Endothelial cell of umbilical vein (primary cell): ENCODE measurements around the gene VRTN. TPM values are rescaled to one million over a fixed set of nuclear protein-coding genes. Genes with fewer than 3 reads are reported as not detected.

ENCODE experiments used
- BruUV-seq: library from RNA; stranded (reverse); fragments of 400-500 nt; replicated peaks from 2 replicates; lab custom pipeline; 2021; lab: Mats Ljungman, UMichigan
- CTCF ChIA-PET: fragments of 300-600, 350-600 bp; sonication (Branson Sonifier 250); formaldehyde crosslinking; loops from one replicate; lab custom pipeline; 2021; ENCODE audit warnings: antibody characterized with exemption, inconsistent platforms; lab: Charles Lee
- POLR2A ChIA-PET: fragments of 300-600, 350-600 bp; sonication (Branson Sonifier 250); formaldehyde crosslinking; loops from one replicate; lab custom pipeline; 2021; ENCODE audit warnings: antibody characterized with exemption, inconsistent platforms; lab: Charles Lee
- DNase-seq: peaks from one replicate; pipeline ENCODE4 v3.0.0-alpha.2; 2011; ENCODE audit warnings: low read depth, low spot score
- FAIRE-seq: peaks from 2 replicates; lab custom pipeline; 2011; peaks lifted over from hg19 to GRCh38; lab: Jason Lieb, UNC
- H2AFZ ChIP-seq: 2 replicates; pipeline ENCODE4 v1.6.0; 2012; ENCODE audit warnings: low read depth, low read length, control low read depth, inconsistent platforms
- H3K27ac ChIP-seq: 2 replicates; pipeline ENCODE4 v1.5.1; 2011; ENCODE audit warnings: low read depth, mild to moderate bottlenecking, control low read depth, low read length, moderate library complexity; ENCODE audit not compliant: insufficient read depth
- H3K27me3 ChIP-seq, 2 experiments: 2 replicates each; pipeline versions ENCODE4 v1.6.0 to v1.6.1; 2011; ENCODE audit warnings: low read length in 2 of 2, mixed read lengths in 1 of 2; ENCODE audit not compliant: control insufficient read depth in 2 of 2, insufficient read depth in 2 of 2
- H3K36me3 ChIP-seq, 2 experiments: 2 replicates in 1 of 2; 3 replicates in 1 of 2; pipeline ENCODE4 v1.5.1; 2011; ENCODE audit warnings: low read length in 2 of 2, mild to moderate bottlenecking in 1 of 2, moderate library complexity in 1 of 2; ENCODE audit not compliant: control insufficient read depth in 2 of 2, insufficient read depth in 2 of 2; ENCODE audit errors: extremely low read depth in 1 of 2
- H3K4me1 ChIP-seq: 3 replicates; pipeline ENCODE4 v1.5.1; 2011; ENCODE audit warnings: mild to moderate bottlenecking, low read length; ENCODE audit not compliant: control insufficient read depth, insufficient read depth; ENCODE audit errors: extremely low read depth
- H3K4me2 ChIP-seq: 2 replicates; pipeline ENCODE4 v1.6.1; 2011; ENCODE audit warnings: low read length, control low read depth, mixed read lengths; ENCODE audit not compliant: insufficient read depth
- H3K4me3 ChIP-seq, 3 experiments: fragments of 200-600 bp in 1 of 3; sonication (generic), shearing (Covaris generic) in 1 of 3; replicated peaks in 1 of 3; 2 replicates each; pipeline ENCODE4 v1.5.1; 2011 to 2016; ENCODE audit warnings: control low read depth in 3 of 3, low read length in 3 of 3, mild to moderate bottlenecking in 2 of 3, inconsistent platforms in 1 of 3, low read depth in 1 of 3, moderate library complexity in 1 of 3; ENCODE audit not compliant: insufficient read depth in 1 of 3
- H3K79me2 ChIP-seq: 2 replicates; pipeline ENCODE4 v1.6.0; 2012; ENCODE audit warnings: low read length, inconsistent platforms; ENCODE audit not compliant: control insufficient read depth, insufficient read depth
- H3K9ac ChIP-seq: replicated peaks from 2 replicates; pipeline ENCODE3; 2011; ENCODE audit warnings: low read length, control low read depth; ENCODE audit not compliant: insufficient read depth; ENCODE audit errors: extremely low read depth
- H3K9me1 ChIP-seq: replicated peaks from 3 replicates; pipeline ENCODE4 v1.6.0; 2011; ENCODE audit warnings: mild to moderate bottlenecking, low read length; ENCODE audit not compliant: control insufficient read depth, insufficient read depth; ENCODE audit errors: extremely low read depth
- H3K9me3 ChIP-seq: replicated peaks from 2 replicates; pipeline ENCODE4 v1.5.1; 2012; ENCODE audit warnings: low read length, inconsistent platforms; ENCODE audit not compliant: control insufficient read depth, insufficient read depth
- H4K20me1 ChIP-seq: replicated peaks from 2 replicates; pipeline ENCODE3; 2011; ENCODE audit warnings: mild to moderate bottlenecking, low read length; ENCODE audit not compliant: control insufficient read depth, insufficient read depth; ENCODE audit errors: extremely low read depth
- CTCF ChIP-seq, 2 donors: IDR thresholded peaks; 1 replicate in 1 of 2; 2 replicates in 1 of 2; pipeline ENCODE4 v1.5.1; 2011; ENCODE audit warnings: low read length in 2 of 2, mild to moderate bottlenecking in 2 of 2, moderate library complexity in 2 of 2, control low read depth in 1 of 2, inconsistent platforms in 1 of 2, low read depth in 1 of 2; ENCODE audit not compliant: insufficient read depth in 1 of 2; ENCODE audit errors: extremely low read depth in 1 of 2
- EZH2 ChIP-seq: IDR thresholded peaks from 2 replicates; pipeline ENCODE4 v1.6.1; 2012; ENCODE audit warnings: borderline replicate concordance, low read depth, mild to moderate bottlenecking, moderate library complexity, low read length, inconsistent platforms; ENCODE audit not compliant: severe bottlenecking
- FOS ChIP-seq: IDR thresholded peaks from 2 replicates; pipeline ENCODE4 v1.6.1; 2011; ENCODE audit warnings: mild to moderate bottlenecking, low read length, moderate library complexity, borderline replicate concordance; ENCODE audit not compliant: insufficient read depth
- GATA2 ChIP-seq: IDR thresholded peaks from 2 replicates; pipeline ENCODE4 v1.7.0; 2011; ENCODE audit warnings: low read depth, mild to moderate bottlenecking, moderate library complexity, mixed read lengths, low read length; ENCODE audit not compliant: insufficient read length, insufficient read depth
- JUN ChIP-seq: IDR thresholded peaks from 2 replicates; pipeline ENCODE4 v1.6.1; 2011; ENCODE audit warnings: borderline replicate concordance, low read depth; ENCODE audit not compliant: insufficient read length, insufficient read depth
- MAX ChIP-seq: IDR thresholded peaks from 2 replicates; pipeline ENCODE4 v1.6.1; 2011; ENCODE audit not compliant: insufficient read depth, insufficient read length
- MYC ChIP-seq: IDR thresholded peaks from one replicate; pipeline ENCODE4 v1.6.1; 2011; ENCODE audit warnings: mild to moderate bottlenecking, low read depth, low read length
- POLR2A ChIP-seq: IDR thresholded peaks from 2 replicates; pipeline ENCODE4 v1.6.1; 2012; ENCODE audit warnings: low read depth, mild to moderate bottlenecking, control low read depth, low read length
- POLR2AphosphoS5 ChIP-seq: IDR thresholded peaks from 2 replicates; pipeline ENCODE4 v1.6.1; 2012; ENCODE audit warnings: low read depth, mild to moderate bottlenecking, control low read depth, low read length, moderate library complexity; ENCODE audit not compliant: insufficient read depth
- dilution Hi-C: fragments of 300-500 bp; cut with MboI; formaldehyde crosslinking; loops from one replicate; pipeline ENCODE4 v1.15.0; 2019; ENCODE audit warnings: low sequenced_read_pairs; ENCODE audit not compliant: extremely low pct_ligation_motif_present
- intact Hi-C: fragments of 100-400 bp; cut with micrococcal nuclease; formaldehyde crosslinking; loops from one replicate; pipeline ENCODE4 v1.10.0; 2022
- polyA plus RNA-seq, 4 experiments: library from polyadenylated mRNA; depleted of rRNA in 3 of 4; stranded (reverse) in 3 of 4; unstranded in 1 of 4; fragments of >200 nt; gene quantifications; 2 replicates each; pipeline versions ENCODE4 v1.2.1 to v1.2.3, GENCODE V29; 2011 to 2012; ENCODE audit warnings: missing spikeins in 1 of 4
- total RNA-seq: library from RNA; stranded (reverse); gene quantifications from 2 replicates; pipeline ENCODE4 v1.2.3, GENCODE V29; 2021

The VRTN gene
- total and polyA plus RNA-seq, 2 donors (not counting 3 experiments of a cell fraction or from before 2014, with no cell fraction given), result 0.03 TPM; not detected in 1

- BruUV-seq, result no TSS peak
Measured at GRCh38 chr14:74348735-74349463, 628 bp downstream of the VRTN start.

More at GRCh38 chr14:74348735-74349463, 628 bp downstream of the VRTN start:
- Histone ChIP-seq H3K27ac (no peak overlapping the region), H3K4me2 (no peak overlapping the region), H3K4me3 (no peak overlapping the region), H3K9ac (no peak overlapping the region), H2AFZ (no peak overlapping the region), H3K9me3 (no peaks in the 10 kb centered on the region), H3K4me1 (no peaks in the 10 kb centered on the region), H3K27me3 (peaks cover 38 to 40% of the 10 kb centered on the region in 2 experiments), H3K79me2 (no peaks in the 10 kb centered on the region), H3K36me3 (no peaks in the 10 kb centered on the region), H4K20me1 (no peaks in the 10 kb centered on the region), H3K9me1 (no peaks in the 10 kb centered on the region)
- ChIA-PET CTCF (no interaction called here), POLR2A (no interaction called here)
- DNase-seq, result no peak
- dilution Hi-C loops, result no loop called here
- FAIRE-seq, result no peak
- TF ChIP-seq GATA2 (no peak), FOS (no peak), JUN (no peak), MAX (no peak), CTCF (IDR thresholded peaks at IDR 0.05; ENCODE audit: extremely low read depth in 1 of 2, insufficient read depth in 1 of 2, low read depth in 1 of 2, low read length in 2 of 2) (no peak), MYC (no peak), POLR2AphosphoS5 (no peak), POLR2A (no peak), EZH2 (no peak)
- intact Hi-C loops, result no loop called here
